ENCODE measurements around the gene MAK. TPM values are rescaled to one million over a fixed set of nuclear protein-coding genes. Genes with fewer than 3 reads are reported as not detected.
"Not testable (repeated sequence)": the region's sequence is repeated elsewhere in the genome, so short reads cannot be mapped to it uniquely, and the experiment has no call there.

Gene MAK
- total RNA-seq, 1 experiment from 2014 or later, result not detected

GRCh38 chr6:10743515-10743914, 94.8 kb downstream of the MAK start:
- Histone ChIP-seq H3K9me2 (replicated peaks; ENCODE audit: insufficient read depth, low read length) (no peaks in the 10 kb centered on the region), H3K4me1 (ENCODE audit: low read length) (peaks cover 13% of the 10 kb centered on the region), H3K27me3 (ENCODE audit: low read length) (no peaks in the 10 kb centered on the region), H3K36me3 (ENCODE audit: insufficient read depth, low read length) (no peaks in the 10 kb centered on the region), H3K79me2 (ENCODE audit: low read length) (peaks cover 19% of the 10 kb centered on the region), H3K27ac (ENCODE audit: low read length) (no peak overlapping the region), H3K4me3 (ENCODE audit: low read length) (no peak overlapping the region), H3K4me2 (ENCODE audit: low read depth, low read length, poor library complexity, severe bottlenecking) (no peak overlapping the region), H4K20me1 (ENCODE audit: insufficient read depth, low read depth, low read length) (no peaks in the 10 kb centered on the region), H3K9ac (ENCODE audit: low read length) (no peak overlapping the region), H3K9me3 (ENCODE audit: low read length) (no peaks in the 10 kb centered on the region), H2AFZ (ENCODE audit: low read length) (no peak overlapping the region)
- DNase-seq, result no peak

- H3K4me2 ChIP-seq (ENCODE audit: low read depth, low read length, poor library complexity, severe bottlenecking), result no peak overlapping the region
- no peaks in the 10 kb centered on the region for H3K9me3 ChIP-seq (ENCODE audit: low read length)
- H3K27me3 ChIP-seq (ENCODE audit: low read length), result no peaks in the 10 kb centered on the region
- peaks cover 10% of the 10 kb centered on the region for H3K79me2 ChIP-seq (ENCODE audit: low read length)
- H3K4me3 ChIP-seq (ENCODE audit: low read length), result no peak overlapping the region
- no peak for DNase-seq
- no peak overlapping the region for H2AFZ ChIP-seq (ENCODE audit: low read length)
- no peaks in the 10 kb centered on the region for H3K36me3 ChIP-seq (ENCODE audit: insufficient read depth, low read length)
- no peak overlapping the region for H3K27ac ChIP-seq (ENCODE audit: low read length)
- no peaks in the 10 kb centered on the region for H4K20me1 ChIP-seq (ENCODE audit: insufficient read depth, low read depth, low read length)
- H3K4me1 ChIP-seq (ENCODE audit: low read length), result peaks cover 11% of the 10 kb centered on the region
- no peak overlapping the region for H3K9ac ChIP-seq (ENCODE audit: low read length)
- H3K9me2 ChIP-seq (replicated peaks; ENCODE audit: insufficient read depth, low read length), result no peaks in the 10 kb centered on the region
These were observed 96.1 kb downstream of the MAK start for GRCh38 chr6:10742251-10742650.

GRCh38 chr6:10741643-10742042, 96.7 kb downstream of the MAK start:
- not testable (repeated sequence) for H3K79me2 ChIP-seq (ENCODE audit: low read length); H3K36me3 ChIP-seq (ENCODE audit: insufficient read depth, low read length); H4K20me1 ChIP-seq (ENCODE audit: insufficient read depth, low read depth, low read length); H3K4me3 ChIP-seq (ENCODE audit: low read length); H3K4me2 ChIP-seq (ENCODE audit: low read depth, low read length, poor library complexity, severe bottlenecking); H3K9me3 ChIP-seq (ENCODE audit: low read length); H3K9ac ChIP-seq (ENCODE audit: low read length); DNase-seq; H2AFZ ChIP-seq (ENCODE audit: low read length); H3K27me3 ChIP-seq (ENCODE audit: low read length); H3K9me2 ChIP-seq (replicated peaks; ENCODE audit: insufficient read depth, low read length); H3K27ac ChIP-seq (ENCODE audit: low read length); H3K4me1 ChIP-seq (ENCODE audit: low read length)

- Histone ChIP-seq H3K79me2 (ENCODE audit: low read length) (no peaks in the 10 kb centered on the region), H3K9ac (ENCODE audit: low read length) (no peak overlapping the region), H3K4me3 (ENCODE audit: low read length) (no peak overlapping the region), H3K9me2 (replicated peaks; ENCODE audit: insufficient read depth, low read length) (no peaks in the 10 kb centered on the region), H3K4me2 (ENCODE audit: low read depth, low read length, poor library complexity, severe bottlenecking) (no peak overlapping the region), H3K4me1 (ENCODE audit: low read length) (no peaks in the 10 kb centered on the region), H3K27me3 (ENCODE audit: low read length) (no peaks in the 10 kb centered on the region), H3K27ac (ENCODE audit: low read length) (no peak overlapping the region), H2AFZ (ENCODE audit: low read length) (no peak overlapping the region), H4K20me1 (ENCODE audit: insufficient read depth, low read depth, low read length) (no peaks in the 10 kb centered on the region), H3K9me3 (ENCODE audit: low read length) (no peaks in the 10 kb centered on the region), H3K36me3 (ENCODE audit: insufficient read depth, low read length) (no peaks in the 10 kb centered on the region)
- no peak for DNase-seq
These were observed 98.3 kb downstream of the MAK start for GRCh38 chr6:10740061-10740460.

GRCh38 chr6:10736731-10737130, 101.6 kb downstream of the MAK start:
- Histone ChIP-seq H4K20me1 (ENCODE audit: insufficient read depth, low read depth, low read length) (no peaks in the 10 kb centered on the region), H3K79me2 (ENCODE audit: low read length) (no peaks in the 10 kb centered on the region), H3K27ac (ENCODE audit: low read length) (no peak overlapping the region), H3K9ac (ENCODE audit: low read length) (no peak overlapping the region), H3K36me3 (ENCODE audit: insufficient read depth, low read length) (no peaks in the 10 kb centered on the region), H3K4me2 (ENCODE audit: low read depth, low read length, poor library complexity, severe bottlenecking) (no peak overlapping the region), H3K27me3 (ENCODE audit: low read length) (no peaks in the 10 kb centered on the region), H3K4me3 (ENCODE audit: low read length) (no peak overlapping the region), H3K9me2 (replicated peaks; ENCODE audit: insufficient read depth, low read length) (no peaks in the 10 kb centered on the region), H3K9me3 (ENCODE audit: low read length) (no peaks in the 10 kb centered on the region), H2AFZ (ENCODE audit: low read length) (no peak overlapping the region), H3K4me1 (ENCODE audit: low read length) (no peaks in the 10 kb centered on the region)
- DNase-seq, result no peak

GRCh38 chr6:10733863-10734262, 104.5 kb downstream of the MAK start:
- Histone ChIP-seq H3K27me3 (ENCODE audit: low read length) (no peaks in the 10 kb centered on the region), H3K4me1 (ENCODE audit: low read length) (no peaks in the 10 kb centered on the region), H3K4me3 (ENCODE audit: low read length) (no peak overlapping the region), H3K4me2 (ENCODE audit: low read depth, low read length, poor library complexity, severe bottlenecking) (no peak overlapping the region), H4K20me1 (ENCODE audit: insufficient read depth, low read depth, low read length) (no peaks in the 10 kb centered on the region), H3K9me2 (replicated peaks; ENCODE audit: insufficient read depth, low read length) (no peaks in the 10 kb centered on the region), H3K9me3 (ENCODE audit: low read length) (no peaks in the 10 kb centered on the region), H3K9ac (ENCODE audit: low read length) (no peak overlapping the region), H3K27ac (ENCODE audit: low read length) (no peak overlapping the region), H3K36me3 (ENCODE audit: insufficient read depth, low read length) (peaks cover 10% of the 10 kb centered on the region; the same call in 1 of the 2 replicates), H3K79me2 (ENCODE audit: low read length) (no peaks in the 10 kb centered on the region), H2AFZ (ENCODE audit: low read length) (no peak overlapping the region)
- DNase-seq, result no peak

- Histone ChIP-seq H3K4me1 (ENCODE audit: low read length) (no peaks in the 10 kb centered on the region), H3K4me2 (ENCODE audit: low read depth, low read length, poor library complexity, severe bottlenecking) (no peak overlapping the region), H3K4me3 (ENCODE audit: low read length) (no peak overlapping the region), H2AFZ (ENCODE audit: low read length) (no peak overlapping the region), H3K9ac (ENCODE audit: low read length) (no peak overlapping the region), H3K27me3 (ENCODE audit: low read length) (no peaks in the 10 kb centered on the region), H3K9me2 (replicated peaks; ENCODE audit: insufficient read depth, low read length) (no peaks in the 10 kb centered on the region), H3K27ac (ENCODE audit: low read length) (no peak overlapping the region), H4K20me1 (ENCODE audit: insufficient read depth, low read depth, low read length) (no peaks in the 10 kb centered on the region), H3K79me2 (ENCODE audit: low read length) (no peaks in the 10 kb centered on the region), H3K36me3 (ENCODE audit: insufficient read depth, low read length) (peaks cover 10% of the 10 kb centered on the region; the same call in 1 of the 2 replicates), H3K9me3 (ENCODE audit: low read length) (no peaks in the 10 kb centered on the region)
- no peak for DNase-seq
These were observed 105.1 kb downstream of the MAK start for GRCh38 chr6:10733151-10733715.

- H3K4me3 ChIP-seq (ENCODE audit: low read length), result no peak overlapping the region
- H4K20me1 ChIP-seq (ENCODE audit: insufficient read depth, low read depth, low read length), result no peaks in the 10 kb centered on the region
- peaks cover 5% of the 10 kb centered on the region; the same call in 1 of the 2 replicates for H3K79me2 ChIP-seq (ENCODE audit: low read length)
- no peak overlapping the region for H3K4me2 ChIP-seq (ENCODE audit: low read depth, low read length, poor library complexity, severe bottlenecking)
- H2AFZ ChIP-seq (ENCODE audit: low read length), result no peak overlapping the region
- H3K9me3 ChIP-seq (ENCODE audit: low read length), result no peaks in the 10 kb centered on the region
- H3K27ac ChIP-seq (ENCODE audit: low read length), result no peak overlapping the region
- no peaks in the 10 kb centered on the region for H3K9me2 ChIP-seq (replicated peaks; ENCODE audit: insufficient read depth, low read length)
- no peaks in the 10 kb centered on the region for H3K4me1 ChIP-seq (ENCODE audit: low read length)
- no peak overlapping the region for H3K9ac ChIP-seq (ENCODE audit: low read length)
- H3K27me3 ChIP-seq (ENCODE audit: low read length), result no peaks in the 10 kb centered on the region
- DNase-seq, result no peak
- H3K36me3 ChIP-seq (ENCODE audit: insufficient read depth, low read length), result peaks cover 16% of the 10 kb centered on the region; the same call in 1 of the 2 replicates
These were observed 108.1 kb downstream of the MAK start for GRCh38 chr6:10730254-10730653.

Measured in Karpas-422 (cell line).